ENCODE results near the gene RARA.

DNA sequence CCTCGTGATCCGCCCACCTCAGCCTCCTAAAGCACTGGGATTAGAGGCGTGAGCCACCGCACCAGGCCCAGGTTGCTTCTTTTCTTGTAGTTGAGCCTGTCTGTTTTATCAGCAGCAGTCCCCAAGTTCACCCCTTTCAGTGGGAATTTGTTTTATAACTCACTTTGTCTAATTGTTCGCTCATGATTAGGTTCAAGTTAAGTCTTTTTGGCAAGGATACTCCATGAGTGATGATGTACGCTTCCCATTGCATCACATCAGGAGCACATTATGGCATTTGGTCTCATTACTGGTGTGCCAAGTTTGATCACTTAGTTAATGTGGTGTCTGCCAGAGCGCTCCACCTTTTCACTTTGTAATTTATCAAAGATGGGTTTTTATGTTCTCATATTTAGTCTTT, 70.0 kb downstream of the RARA start:
- no peak for TF ChIP-seq CTCF (IDR thresholded peaks at IDR 0.05; ENCODE audit: poor library complexity, severe bottlenecking)
- TF ChIP-seq EZH2 (IDR thresholded peaks at IDR 0.05; ENCODE audit: borderline replicate concordance, insufficient read depth, low read length, poor library complexity, severe bottlenecking) = no peak
- TF ChIP-seq, protein P1, sequence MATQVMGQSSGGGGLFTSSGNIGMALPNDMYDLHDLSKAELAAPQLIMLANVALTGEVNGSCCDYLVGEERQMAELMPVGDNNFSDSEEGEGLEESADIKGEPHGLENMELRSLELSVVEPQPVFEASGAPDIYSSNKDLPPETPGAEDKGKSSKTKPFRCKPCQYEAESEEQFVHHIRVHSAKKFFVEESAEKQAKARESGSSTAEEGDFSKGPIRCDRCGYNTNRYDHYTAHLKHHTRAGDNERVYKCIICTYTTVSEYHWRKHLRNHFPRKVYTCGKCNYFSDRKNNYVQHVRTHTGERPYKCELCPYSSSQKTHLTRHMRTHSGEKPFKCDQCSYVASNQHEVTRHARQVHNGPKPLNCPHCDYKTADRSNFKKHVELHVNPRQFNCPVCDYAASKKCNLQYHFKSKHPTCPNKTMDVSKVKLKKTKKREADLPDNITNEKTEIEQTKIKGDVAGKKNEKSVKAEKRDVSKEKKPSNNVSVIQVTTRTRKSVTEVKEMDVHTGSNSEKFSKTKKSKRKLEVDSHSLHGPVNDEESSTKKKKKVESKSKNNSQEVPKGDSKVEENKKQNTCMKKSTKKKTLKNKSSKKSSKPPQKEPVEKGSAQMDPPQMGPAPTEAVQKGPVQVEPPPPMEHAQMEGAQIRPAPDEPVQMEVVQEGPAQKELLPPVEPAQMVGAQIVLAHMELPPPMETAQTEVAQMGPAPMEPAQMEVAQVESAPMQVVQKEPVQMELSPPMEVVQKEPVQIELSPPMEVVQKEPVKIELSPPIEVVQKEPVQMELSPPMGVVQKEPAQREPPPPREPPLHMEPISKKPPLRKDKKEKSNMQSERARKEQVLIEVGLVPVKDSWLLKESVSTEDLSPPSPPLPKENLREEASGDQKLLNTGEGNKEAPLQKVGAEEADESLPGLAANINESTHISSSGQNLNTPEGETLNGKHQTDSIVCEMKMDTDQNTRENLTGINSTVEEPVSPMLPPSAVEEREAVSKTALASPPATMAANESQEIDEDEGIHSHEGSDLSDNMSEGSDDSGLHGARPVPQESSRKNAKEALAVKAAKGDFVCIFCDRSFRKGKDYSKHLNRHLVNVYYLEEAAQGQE (IDR thresholded peaks at IDR 0.05; ENCODE audit: borderline replicate concordance) = no peak
- TF ChIP-seq RAD21 (conservative IDR thresholded peaks at IDR 0.05) = no peak
